Prostate gland (tissue), 2 donors: ENCODE results near the gene CLBA1.
A peak's percentile ranks its signal among the peaks of the same experiment; 100 is the strongest.

Experiments
- POLR2A ChIP-seq: fragments of 450-650 bp; IDR thresholded peaks from one replicate; pipeline ENCODE4 v1.6.1; 2016; ENCODE audit warnings: antibody characterized with exemption, mild to moderate bottlenecking
- POLR2AphosphoS5 ChIP-seq: sonication (generic); formaldehyde crosslinking; IDR thresholded peaks from one replicate; pipeline ENCODE4 v1.6.1; 2017; ENCODE audit warnings: antibody characterized with exemption
- TF ChIP-seq, protein P1 (sequence below), 4 experiments: fragments of 200-600 bp in 2 of 4; fragments of 450-650 bp in 2 of 4; sonication (generic) in 2 of 4; IDR thresholded peaks; 1 replicate in 3 of 4; 2 replicates in 1 of 4; pipeline ENCODE4 v1.5.1; 2016 to 2019; ENCODE audit warnings: antibody characterized with exemption in 4 of 4, mild to moderate bottlenecking in 2 of 4, moderate library complexity in 2 of 4

DNA sequence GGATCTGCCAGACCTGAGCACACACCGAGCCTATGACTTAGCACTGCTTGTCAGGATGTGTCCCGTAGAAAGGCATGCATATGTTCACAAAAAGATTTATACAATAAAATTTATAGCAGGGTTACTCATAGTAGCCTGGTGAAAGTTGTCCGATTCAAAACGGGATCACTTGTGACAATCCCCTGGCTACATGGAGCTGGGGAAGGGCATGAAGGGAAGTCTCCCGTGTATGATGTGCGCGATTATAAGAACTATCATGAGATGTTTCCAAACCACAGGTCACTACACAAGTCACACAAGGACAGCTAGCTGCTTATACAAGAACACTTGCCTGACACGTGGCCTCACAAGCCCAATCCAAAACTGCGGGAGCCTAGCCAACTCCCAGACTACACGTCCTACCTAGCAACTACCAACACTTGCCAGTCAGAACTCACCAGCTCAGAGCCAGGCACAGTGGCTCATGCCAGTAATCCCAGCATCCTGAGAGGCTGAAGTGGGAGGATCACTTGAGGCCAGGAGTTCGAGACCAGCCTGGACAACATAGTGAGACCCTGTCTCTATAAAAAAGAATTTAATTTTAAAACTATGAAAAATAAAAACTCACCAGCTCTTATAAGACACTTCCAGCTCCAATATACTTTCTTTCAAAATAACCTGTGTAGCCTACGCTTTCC lies 42.8 kb downstream of the CLBA1 start:
- TF ChIP-seq POLR2AphosphoS5 (no peak), POLR2A (peak; percentile 17)
- TF ChIP-seq, protein P1, sequence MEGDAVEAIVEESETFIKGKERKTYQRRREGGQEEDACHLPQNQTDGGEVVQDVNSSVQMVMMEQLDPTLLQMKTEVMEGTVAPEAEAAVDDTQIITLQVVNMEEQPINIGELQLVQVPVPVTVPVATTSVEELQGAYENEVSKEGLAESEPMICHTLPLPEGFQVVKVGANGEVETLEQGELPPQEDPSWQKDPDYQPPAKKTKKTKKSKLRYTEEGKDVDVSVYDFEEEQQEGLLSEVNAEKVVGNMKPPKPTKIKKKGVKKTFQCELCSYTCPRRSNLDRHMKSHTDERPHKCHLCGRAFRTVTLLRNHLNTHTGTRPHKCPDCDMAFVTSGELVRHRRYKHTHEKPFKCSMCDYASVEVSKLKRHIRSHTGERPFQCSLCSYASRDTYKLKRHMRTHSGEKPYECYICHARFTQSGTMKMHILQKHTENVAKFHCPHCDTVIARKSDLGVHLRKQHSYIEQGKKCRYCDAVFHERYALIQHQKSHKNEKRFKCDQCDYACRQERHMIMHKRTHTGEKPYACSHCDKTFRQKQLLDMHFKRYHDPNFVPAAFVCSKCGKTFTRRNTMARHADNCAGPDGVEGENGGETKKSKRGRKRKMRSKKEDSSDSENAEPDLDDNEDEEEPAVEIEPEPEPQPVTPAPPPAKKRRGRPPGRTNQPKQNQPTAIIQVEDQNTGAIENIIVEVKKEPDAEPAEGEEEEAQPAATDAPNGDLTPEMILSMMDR (IDR thresholded peaks at IDR 0.05): no peak
